NCI-H2029 (cell line): ENCODE results near the gene PAFAH1B1.
"Not testable (repeated sequence)": the region's sequence is repeated elsewhere in the genome, so short reads cannot be mapped to it uniquely, and the experiment has no call there.

Source experiments
- DNase-seq: peaks from one replicate; lab custom pipeline; 2025; lab: John Stamatoyannopoulos, UW

Gene PAFAH1B1

GRCh38 chr17:2689411-2690164 lies 96.1 kb downstream of the PAFAH1B1 start:
- DNase-seq, result no peak

DNA sequence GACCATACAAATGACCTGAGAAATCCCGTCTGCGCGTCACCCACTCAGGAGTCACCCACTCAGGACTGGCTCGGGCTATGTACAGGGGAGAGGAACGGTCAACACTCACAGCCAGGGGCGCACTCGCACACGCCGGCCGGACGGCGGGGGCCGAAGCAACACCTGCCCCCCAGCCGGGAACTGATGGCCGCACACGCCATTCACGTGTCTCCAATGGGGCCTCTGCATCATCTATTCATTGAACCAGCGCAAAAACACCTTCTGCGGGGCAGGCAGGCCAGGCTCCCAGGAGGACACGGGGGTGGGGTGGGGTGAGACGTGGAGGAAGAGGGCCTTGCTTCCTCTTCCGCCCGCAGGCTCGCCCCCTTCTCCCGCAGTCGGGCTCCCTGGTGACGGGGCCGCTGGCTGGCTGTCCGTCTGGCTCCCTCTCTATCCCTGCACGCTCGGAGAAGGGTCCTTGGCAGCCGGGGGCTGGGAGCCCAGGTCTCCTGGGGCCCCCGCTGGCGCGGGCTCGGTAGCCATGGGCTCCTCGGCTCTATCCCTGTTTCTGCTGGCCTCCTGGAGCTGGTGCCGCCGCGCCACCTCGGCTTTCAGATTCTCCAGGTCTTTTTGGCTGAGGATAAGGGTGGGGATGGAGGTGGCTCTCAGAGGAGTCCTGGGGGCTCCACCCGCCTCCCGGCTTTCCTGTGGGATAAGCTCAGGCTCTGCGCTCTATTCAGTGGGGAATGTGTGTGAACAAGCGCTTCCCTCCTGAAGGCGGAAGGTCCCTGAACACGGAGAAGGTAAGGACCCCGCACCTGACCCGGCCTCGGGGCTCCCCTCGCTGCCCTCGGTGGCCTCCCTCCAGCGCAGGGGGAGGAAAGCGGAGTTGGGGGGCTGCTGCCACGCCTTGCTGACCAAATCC lies 97.0 kb downstream of the PAFAH1B1 start:
- DNase-seq, result no peak

DNA sequence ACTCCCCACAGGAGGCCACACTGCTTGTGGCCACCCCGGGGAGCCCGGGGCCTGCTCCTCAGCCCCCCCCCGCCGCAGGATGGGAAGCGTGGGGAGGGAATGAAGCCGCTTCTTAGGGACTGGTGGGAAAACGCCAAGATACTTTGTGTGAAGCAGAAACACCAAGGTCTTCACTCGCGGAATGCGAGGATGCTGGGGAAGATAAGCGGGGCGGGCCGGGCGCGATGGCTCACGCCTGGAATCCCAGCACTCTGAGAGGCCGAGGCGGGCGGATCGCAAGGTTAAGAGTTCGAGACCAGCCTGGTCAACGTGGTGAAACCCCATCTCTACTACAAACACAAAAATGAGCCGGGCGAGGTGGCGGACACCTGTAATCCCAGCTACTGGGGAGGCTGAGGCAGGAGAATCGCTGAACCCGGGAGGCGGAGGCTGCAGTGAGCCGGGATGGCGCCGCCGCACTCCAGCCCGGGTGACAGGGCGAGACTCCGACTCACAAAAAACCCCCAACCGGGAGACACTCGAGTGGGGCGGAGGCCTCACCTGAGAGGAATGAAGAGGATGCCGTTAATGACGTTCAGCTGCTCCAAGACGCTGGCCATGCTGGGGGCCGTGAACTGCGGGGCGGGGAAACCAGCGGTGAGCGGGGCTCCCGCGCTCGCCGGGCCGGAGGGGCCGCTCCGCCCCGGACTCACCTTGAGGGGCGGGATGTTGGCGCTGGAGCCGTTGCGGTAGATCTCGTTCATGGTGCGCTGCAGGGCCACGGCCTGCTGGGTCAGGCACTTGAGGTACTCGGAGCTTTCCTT lies 97.8 kb downstream of the PAFAH1B1 start:
- no peak for DNase-seq

GRCh38 chr17:2691965-2692780 lies 98.7 kb downstream of the PAFAH1B1 start:
- DNase-seq, result no peak

DNA sequence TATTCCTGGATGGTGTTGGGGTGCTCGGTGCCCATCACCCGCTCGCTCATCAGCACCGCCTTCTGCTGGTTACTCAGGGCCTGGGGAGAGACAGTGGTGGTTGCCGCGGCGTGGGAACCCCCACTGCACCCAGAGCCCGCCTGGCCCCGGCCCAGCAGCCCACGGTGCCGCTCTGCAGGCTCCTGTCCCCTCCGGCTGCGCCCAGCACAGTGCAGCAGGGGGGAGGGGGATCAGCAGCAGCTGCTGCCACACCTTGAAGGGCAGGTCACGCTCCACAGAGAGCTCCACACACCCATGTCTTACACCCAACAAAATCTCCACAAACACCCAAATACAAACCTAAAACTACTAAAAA lies 99.3 kb downstream of the PAFAH1B1 start:
- no peak for DNase-seq

DNA sequence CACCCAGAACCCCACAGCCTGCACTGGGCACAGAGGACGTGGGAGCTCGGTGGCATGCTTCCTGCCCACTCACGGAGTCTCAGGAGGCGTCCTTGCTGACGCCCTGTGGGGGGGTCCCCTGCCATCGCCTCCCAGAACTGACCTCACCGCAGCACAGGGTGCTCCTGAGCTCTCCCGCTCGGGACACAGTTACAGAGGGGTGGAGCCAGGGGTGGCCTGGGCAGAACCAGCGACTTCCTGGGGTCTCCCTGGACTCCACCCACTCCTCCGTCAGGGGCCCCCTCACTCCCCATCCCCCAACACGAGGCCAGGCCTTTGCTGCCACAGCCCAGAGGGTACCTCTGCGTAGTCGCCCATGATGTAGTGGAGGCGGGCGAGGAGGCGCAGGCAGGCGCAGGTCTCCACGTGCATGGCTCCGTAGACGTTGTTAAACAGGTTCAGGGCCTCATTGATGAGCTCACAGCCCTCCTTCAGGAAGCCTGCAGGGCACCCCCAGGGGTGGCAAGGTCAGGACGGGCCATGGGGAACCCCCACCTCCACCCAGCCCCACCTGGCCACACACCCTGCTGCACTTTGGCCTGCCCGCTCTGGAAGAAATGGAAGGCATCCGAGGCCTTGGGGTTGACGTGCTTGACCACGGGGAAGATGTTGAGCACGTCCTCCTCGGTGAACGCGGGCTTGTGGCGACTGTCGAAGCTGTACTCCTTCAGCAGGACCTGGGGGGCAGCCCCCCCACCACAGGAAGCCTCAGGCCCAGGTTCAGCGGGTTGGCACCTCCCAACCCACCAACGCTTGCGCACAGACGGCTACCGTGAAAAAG lies 100.3 kb downstream of the PAFAH1B1 start:
- DNase-seq, result no peak

DNA sequence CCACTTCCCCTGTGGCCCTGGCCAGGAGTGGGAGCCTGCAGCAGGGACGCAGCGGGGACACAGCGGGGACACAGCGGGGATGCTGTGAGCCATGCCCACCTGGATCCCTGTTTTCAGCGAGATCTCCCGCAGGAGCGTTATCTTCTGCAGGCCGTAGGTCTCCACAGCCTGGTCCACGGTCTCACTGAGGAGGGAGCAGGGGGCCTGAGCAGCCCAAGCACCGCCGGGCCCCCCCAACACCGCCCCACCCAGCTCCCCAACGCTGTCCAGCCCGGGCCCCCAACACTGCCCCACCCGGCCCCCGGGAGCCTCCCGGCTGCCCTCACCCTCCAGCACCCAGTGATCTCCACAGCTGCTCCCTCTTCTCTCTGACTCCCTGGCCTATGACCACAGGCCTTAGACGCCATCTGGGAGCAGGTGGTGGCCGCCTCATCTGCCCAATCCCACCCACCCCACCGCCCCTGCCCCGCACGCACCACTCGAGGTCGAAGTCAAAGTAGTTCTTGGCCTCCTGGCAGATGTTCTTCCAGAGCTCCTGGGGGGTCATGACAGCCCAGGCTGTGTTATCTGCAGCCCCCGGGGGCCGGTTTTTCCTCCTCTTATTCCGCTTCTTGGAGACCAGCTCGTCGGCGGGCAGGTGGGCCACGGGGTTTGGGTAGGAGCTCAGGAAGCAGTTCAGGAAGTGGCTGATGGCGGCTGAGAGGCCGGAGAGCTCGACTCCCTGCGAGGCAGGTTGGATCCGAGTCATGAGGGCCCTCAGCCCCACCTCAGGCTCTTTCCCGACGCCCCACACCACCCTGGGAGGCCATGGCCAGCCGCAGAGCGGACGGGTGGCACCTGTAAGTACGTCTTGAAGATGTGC lies 101.2 kb downstream of the PAFAH1B1 start:
- no peak for DNase-seq

GRCh38 chr17:2695243-2695960 lies 101.9 kb downstream of the PAFAH1B1 start:
- DNase-seq, result no peak

- DNase-seq, result no peak
Observed at GRCh38 chr17:2695961-2696760, 102.7 kb downstream of the PAFAH1B1 start.

DNA sequence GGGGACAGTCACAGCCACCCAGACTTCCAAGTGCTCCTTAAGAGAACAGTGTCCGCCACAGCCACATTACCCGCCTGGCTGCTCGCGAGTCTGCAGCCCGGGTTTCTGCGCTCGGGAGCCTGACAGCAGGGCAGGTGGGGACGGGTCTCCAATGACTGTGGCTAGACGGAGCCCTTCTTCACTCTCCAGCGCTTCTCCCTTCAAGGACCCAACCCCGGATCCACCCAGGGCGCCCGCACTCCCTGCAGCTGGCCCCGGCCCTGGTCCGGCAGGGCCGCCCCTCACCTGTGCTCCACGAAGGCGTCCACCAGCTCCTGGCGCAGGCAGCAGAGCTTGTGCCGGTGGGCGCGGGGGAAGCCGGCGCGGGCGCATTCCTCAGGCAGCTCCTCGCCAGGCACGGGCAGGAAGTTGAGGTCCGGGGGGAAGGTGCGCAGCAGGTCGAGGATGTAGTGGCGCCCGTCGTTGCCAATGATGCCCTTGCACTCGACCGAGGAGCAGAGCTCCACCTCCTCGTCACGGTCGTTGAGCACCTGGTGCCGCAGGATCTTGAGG lies 104.2 kb downstream of the PAFAH1B1 start:
- DNase-seq, result no peak

GRCh38 chr17:2699216-2699805 lies 105.9 kb downstream of the PAFAH1B1 start:
- not testable (repeated sequence) for DNase-seq

DNA sequence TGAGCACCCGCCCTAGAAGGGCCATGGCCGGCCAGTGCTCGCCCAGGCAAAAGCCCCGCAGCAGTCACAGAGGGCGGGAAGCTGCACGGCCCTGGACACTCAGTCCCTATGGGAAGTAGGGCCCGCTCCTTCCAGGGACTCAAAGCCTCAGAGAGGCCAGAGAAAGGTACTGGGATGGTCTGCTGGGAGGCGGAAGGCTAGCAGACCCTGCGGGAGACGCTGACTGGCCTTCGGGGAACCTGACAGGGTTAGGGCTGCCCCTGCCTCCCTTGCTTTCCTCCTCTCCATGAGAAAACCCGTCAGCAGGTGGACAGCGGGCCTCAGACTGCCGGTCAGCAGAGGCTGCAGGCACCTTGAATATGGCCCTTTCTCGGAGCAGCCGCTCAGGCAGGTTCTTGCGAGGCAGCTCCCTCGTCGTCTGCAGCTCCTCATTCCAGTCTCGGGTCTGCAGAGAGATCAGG lies 106.6 kb downstream of the PAFAH1B1 start:
- no peak for DNase-seq

- no peak for DNase-seq
Observed at GRCh38 chr17:2700491-2701141, 107.2 kb downstream of the PAFAH1B1 start.

- no peak for DNase-seq
Observed at GRCh38 chr17:2701161-2701995, 107.9 kb downstream of the PAFAH1B1 start.

GRCh38 chr17:2701996-2702741 lies 108.7 kb downstream of the PAFAH1B1 start:
- no peak for DNase-seq
